ENCODE data around the gene LLPH.

The LLPH gene

DNA sequence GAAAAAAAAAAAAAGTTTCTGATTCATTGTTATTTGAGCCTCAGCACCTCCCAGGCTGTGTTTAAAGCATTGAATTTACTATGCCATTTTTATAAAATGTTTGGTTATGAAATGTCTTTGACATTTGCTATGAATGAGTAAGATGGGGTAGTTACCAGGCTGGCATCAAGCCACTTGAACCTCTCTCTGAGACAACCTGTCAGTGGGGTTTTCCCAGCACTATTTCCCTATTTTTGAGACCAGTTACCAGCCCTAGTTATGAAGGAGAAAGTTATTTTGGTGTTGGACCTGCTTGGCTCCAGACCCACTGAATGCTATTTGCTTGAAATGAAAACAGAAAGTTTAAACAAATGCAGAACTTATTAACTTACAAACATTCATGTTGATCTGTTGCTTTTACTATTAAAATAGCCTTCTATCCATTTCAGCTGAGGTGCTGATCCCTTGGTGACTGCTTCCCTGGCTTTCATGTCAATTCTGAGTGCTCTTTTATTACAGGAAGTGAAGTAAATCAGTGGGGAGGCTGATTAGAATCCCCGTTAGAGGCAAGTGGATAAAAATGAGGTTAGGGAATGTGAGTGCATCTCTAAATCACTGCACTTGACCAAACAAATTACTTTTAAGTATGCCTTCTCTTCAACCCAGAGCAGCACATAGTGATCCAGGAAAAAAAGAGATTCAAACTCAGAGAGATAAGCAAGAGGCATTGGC, 37.8 kb downstream of the LLPH start:
- no peak for DNase-seq (ENCODE audit: low read depth in 2 of 2, low spot score in 1 of 2)

DNA sequence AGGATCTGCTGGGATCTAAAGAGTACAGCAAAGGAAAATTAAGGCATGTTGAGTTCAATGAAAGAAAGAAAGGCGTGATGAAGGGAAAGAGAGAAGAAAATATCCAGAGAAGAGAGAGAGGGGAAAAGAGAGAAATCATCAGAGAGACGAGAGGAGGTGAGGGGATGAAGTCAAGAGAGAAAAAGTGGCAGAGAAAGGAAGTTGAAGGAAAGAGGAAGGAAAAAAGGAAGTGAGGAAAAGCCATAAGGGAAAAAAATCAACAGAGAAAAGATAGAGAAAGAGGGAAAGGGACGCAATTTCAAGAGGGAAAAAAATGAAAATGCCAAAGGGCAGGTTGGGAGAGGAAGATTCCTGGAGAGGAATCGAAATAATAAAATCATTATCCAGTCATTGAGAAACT, 40.4 kb downstream of the LLPH start:
- DNase-seq (ENCODE audit: low read depth in 2 of 2, low spot score in 1 of 2), result no peak

DNA sequence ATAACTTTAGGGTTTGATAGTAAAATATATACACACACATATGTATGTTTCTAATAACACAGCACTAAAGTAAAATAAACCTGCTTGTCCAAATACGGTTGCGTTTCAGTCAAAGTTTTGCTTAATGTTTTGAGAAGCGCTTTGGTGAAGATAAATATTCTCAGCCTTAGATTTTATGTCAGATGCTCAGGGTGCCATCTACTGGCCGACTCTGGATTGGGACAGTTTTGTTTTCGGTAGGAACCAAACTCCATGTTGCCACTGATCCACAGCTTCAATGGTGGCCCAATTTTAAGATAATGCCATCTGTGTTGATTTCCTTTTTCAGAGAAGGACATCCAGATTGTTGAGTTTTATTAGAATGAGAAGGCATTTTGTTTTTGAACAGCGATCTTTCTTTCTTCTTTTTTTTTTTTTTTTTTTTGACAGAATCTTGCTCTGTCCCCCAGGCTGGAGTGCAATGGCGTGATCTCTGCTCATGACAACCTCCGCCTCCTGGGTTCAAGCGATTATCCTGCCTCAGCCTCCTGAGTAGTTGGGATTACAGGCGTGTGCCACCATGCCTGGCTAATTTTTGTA, 43.1 kb downstream of the LLPH start:
- DNase-seq (ENCODE audit: low read depth in 2 of 2, low spot score in 1 of 2), result peak in 1 of 2 donors; percentile 19

DNA sequence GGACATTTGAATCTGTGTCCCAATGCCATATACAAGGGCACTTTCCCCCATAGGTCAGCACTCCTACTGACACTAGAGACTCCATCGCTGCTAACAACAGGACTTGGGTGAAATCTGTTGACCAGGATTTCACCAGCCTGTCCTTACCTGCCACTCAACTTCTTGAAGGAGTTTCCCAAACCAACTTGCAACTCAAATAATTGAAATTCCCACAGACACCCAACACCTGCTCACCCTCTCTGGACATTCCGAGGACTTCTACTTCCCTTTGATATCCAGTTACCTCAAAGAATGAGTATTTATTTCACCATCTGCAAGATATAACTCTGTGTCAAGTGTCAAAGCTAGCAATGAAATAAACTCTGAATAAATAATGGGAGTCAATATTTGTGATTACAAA, 44.6 kb downstream of the LLPH start:
- no peak for DNase-seq (ENCODE audit: low read depth in 2 of 2, low spot score in 1 of 2)

DNA sequence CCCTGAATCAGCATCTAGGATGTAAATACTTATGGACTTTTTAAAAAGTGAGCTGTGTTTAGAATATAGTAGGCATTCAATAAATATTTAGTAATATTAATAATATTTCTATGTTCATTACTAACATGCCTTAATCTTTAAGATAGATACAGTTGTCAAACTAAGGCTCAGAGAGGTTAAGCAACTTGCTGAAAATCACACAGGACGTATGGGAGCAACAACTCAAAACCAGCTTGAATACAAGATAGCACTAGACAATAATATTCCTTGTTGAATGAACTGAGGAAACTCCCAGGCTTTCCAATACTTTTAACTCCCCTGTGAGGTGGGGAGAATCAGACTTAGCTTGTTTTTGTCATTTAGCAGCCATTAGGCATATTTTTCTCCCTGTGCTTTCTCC, 45.3 kb downstream of the LLPH start:
- no peak for DNase-seq (ENCODE audit: low read depth in 2 of 2, low spot score in 1 of 2)

DNA sequence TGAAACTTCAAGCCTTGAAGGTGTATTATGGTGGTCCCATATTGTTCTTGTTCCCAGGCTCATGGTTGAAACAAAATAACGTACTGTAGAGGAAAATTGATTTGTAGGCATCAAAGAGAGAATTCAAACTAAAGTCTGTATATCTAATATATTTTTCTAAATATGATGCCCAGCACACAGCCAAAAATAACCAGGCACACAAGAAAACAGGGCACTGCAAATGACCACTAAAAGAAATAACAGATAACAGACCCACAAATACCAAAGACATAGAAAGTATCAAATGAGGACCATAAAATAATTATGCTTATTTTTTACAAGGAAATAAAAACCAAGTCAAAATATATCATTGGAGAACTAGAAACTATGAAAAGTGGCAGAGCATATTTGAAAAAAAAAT, 46.8 kb downstream of the LLPH start:
- DNase-seq (ENCODE audit: low read depth in 2 of 2, low spot score in 1 of 2), result no peak

DNA sequence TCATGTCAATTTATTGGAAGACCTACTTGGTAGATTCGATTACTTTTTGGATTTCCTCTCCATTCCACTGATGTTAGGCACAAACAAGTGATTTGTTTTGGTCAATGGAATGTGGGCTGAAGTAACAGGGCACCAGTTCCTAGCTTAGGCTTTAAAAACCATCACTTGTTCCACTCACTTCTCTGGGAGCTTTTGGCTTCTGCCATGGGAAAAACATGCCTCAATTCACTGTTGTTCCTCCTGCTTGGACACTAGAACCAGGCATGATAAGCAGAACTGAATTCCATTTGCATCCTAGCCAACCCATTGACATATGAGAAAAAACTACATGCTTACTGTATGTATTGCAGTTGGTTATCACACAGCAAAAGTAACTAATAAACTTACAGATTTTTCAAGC, 47.8 kb downstream of the LLPH start:
- DNase-seq (ENCODE audit: low read depth in 2 of 2, low spot score in 1 of 2), result no peak

DNA sequence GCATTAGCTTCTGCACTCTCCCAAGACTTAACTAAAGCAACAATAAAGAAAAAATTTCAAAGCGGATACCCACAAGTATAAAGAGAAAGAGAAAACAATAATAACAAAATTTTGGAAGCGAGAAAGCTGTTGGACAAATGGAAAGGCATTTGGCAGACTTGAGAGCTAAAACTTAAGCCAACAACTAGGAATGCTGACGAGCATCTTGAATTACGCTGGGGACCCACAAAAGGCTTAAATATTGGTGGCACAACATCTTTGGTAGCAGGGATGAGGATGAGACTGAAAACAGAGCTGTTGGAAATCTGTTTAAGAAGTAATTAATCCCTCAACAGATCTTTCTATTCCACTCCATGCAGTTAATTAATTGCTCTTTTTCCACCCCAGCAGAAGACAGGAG, 49.8 kb downstream of the LLPH start:
- no peak for DNase-seq (ENCODE audit: low read depth in 2 of 2, low spot score in 1 of 2)

DNA sequence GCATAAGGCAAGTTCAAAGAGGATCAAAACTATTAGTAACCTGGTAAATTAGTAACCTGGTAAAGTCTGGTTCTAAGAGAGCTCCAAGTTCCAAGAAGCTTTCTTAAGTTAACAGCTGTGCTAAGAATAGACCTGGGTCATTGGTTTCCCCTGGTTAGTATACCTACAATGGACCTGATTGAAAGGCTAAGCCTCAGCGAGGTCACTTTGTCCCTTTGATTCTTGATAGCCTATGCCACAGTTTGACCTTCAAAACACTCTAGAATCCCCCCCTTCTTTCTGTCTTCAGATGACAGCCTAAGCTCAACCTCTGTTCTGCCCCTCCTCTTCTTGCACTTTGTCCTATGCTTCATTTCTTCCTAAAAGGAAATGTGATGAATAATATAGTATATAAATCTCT, 53.0 kb downstream of the LLPH start:
- DNase-seq (ENCODE audit: low read depth in 2 of 2, low spot score in 1 of 2), result no peak

DNA sequence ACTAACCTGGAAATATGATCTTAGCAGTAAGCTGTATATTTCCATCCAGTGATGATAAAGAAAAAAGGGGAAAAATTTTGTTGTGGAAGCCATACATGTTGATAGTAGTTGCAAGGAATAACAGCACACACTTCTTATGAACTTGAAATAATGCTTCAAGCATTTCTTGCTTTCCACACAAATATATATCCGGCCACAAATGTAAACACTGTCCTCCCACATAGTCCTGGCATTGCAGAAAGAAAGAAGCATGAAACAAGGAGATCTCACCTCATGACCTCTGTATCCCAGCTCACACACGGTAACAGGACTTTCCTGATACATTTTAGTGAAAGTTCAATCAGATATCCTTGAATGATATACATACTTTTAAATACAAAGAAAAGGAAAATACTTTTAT, 56.0 kb downstream of the LLPH start:
- DNase-seq (ENCODE audit: low read depth in 2 of 2, low spot score in 1 of 2), result no peak

DNA sequence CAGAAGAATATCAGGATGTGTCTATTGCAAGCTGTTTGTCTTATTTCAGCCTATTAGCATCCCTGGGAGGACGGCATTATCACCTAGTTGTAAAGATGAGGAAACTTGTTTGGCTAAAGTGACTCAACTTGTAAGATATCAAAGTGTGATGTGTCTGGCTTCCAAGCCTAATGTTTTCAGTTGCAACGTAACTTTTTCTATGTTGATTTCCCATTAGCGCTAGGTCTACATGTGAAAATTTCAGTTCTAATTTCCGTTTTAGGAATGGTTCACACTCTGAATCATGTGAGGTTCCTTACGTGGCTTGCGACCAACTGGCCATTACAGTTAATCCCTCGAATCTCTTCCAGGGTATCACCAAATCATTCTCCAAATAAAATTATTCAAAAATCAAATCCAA, 58.0 kb downstream of the LLPH start:
- DNase-seq (ENCODE audit: low read depth in 2 of 2, low spot score in 1 of 2), result no peak

DNA sequence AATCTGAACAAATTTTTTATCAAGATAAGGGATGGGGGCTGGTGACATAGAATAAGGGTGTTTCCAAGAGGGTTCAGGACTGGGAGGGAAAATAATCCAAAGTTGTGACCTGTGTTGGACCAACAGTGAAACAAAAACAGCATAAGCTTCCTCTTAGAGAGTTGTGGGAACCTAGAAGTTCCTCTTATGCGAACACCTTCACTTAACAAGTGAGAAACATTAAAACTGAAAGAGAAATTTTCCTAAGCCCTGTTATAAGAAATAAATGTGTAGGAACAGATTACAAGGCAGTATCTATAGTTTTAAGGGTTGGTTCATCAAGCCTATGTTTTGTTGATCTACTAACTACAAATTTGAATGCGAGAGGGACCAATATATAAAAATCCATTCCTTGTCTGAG, 58.4 kb downstream of the LLPH start:
- DNase-seq (ENCODE audit: low read depth in 2 of 2, low spot score in 1 of 2), result no peak

DNA sequence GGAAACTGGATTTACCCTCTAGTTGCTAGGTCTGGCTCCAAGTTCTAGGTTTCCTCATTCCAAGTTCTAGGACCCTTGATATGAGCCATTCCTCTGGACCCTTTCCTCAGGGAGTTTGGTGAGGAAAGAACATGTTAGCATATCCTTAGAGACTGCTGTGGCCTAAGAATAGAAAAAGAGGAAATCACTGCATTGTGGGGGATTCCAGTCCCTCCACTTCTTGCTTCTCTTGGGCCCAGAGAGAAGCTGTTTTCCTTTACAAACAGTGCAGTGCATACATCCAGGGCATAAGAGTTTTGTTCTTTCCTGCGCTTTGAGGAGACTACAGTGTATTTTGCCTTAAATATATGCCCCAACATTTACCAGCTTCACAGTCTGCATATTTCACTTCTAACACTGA, 59.0 kb downstream of the LLPH start:
- DNase-seq (ENCODE audit: low read depth in 2 of 2, low spot score in 1 of 2), result no peak

DNA sequence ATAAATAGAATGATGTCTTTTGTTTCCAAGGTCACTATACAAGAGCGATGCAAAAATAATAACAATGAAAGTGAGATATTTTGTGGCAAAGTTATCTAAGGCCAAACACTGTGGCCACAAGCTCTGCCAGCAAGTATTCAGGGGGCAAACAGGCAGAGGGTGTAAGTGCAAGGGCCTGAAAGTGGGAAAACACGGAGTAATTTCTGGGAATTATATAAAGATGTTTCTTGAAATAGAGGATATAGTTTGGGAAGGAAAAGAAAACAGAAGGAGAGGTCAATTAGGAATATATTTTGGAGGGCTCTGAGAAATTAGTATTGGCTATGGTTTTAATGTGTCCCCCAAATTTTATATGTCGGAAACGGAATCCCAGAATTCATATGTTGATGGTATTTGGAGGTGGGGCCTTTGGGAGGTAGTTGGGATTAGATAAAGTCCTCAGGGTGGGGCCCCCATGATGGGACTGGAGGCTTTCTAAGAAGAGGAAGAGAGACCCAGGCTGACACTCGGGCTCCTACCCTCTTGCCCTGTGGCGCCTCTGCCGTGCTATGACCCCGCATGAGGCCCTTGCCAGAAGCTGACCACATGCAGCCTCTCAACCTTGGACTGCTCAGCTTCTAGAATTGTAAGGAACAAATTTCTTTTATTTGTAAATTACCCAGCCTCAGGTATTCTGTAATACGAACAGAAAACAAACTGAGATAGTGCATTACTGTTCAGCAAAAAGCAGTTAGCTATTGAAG, 60.0 kb downstream of the LLPH start:
- no peak for DNase-seq (ENCODE audit: low read depth in 2 of 2, low spot score in 1 of 2)

DNA sequence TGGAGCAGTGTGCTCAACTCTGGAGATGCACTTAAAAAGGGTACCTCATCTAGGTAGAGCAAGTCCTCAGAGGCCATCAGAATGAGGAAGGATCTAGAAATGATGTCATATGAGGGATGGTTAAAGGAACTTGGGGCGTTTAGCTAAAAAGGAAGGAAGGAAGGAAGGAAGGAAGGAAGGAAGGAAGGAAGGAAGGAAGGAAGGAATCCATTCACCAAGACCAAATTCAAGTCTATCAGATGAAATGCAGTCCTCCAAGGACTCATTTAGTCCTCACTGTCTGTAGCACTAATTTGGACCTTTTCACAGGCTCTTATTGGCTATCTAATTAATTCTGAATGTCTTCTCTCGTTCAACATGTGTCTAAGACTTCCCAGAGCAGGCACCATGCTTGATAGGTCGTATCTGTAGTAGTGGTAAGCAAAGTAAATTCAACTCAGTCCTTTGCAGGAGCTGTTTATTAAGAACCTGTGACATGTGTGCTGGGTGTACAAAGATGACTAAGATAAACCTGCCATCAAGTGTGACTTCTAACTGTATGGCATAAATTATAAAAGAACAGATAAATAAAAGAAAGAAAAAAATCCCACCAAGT, 63.5 kb downstream of the LLPH start:
- DNase-seq (ENCODE audit: low read depth in 2 of 2, low spot score in 1 of 2), result no peak
